ENCODE data around the gene MYO7B.
A peak's percentile ranks its signal among the peaks of the same experiment; 100 is the strongest.

Gene MYO7B

DNA sequence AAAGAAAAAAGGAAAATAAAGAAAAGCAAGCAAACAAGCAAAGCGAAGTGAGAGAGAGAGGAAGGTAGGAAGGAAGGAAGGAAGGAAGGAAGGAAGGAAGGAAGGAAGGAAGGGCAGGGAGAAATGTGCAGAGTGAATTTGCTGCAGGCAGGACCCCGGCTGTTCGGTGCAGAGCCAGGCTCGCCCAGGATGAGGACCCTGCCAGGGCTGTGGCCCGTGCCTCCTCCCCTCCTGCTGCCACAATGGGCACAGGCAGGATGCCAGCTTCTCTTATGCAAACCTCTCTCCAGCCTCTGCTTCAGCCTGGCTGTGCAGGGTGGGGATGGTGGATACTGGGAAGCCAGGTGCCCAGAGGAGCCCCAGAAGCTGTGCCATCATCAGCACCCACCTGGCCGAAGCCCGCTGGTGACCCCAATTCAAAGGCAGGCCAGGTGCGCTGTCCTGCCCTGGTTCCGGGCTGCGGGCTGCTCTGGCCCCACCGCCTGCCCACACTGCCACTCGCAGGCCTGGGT, 113.7 kb downstream of the MYO7B start:
- no peak for DNase-seq (ENCODE audit: low read depth in 2 of 2)

DNA sequence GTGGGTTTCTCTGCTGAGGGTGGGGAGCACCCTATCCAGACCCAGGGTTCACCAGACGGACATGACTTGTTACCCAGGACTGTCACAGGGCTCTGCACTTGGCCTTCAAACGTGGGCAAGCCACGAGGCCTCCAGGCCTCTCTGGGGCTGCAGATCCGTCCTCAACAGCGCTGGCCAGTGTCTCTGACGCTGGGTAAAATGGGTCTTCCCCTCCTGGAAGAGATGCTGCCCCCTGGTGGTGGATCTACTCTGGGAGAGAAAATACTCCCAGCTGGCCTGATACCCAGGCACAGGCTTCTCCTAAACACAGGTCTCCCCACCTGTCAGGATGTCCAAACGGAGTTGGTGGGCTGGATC, 114.2 kb downstream of the MYO7B start:
- peak; percentile 70 to 75 for DNase-seq (ENCODE audit: low read depth in 2 of 2)

DNA sequence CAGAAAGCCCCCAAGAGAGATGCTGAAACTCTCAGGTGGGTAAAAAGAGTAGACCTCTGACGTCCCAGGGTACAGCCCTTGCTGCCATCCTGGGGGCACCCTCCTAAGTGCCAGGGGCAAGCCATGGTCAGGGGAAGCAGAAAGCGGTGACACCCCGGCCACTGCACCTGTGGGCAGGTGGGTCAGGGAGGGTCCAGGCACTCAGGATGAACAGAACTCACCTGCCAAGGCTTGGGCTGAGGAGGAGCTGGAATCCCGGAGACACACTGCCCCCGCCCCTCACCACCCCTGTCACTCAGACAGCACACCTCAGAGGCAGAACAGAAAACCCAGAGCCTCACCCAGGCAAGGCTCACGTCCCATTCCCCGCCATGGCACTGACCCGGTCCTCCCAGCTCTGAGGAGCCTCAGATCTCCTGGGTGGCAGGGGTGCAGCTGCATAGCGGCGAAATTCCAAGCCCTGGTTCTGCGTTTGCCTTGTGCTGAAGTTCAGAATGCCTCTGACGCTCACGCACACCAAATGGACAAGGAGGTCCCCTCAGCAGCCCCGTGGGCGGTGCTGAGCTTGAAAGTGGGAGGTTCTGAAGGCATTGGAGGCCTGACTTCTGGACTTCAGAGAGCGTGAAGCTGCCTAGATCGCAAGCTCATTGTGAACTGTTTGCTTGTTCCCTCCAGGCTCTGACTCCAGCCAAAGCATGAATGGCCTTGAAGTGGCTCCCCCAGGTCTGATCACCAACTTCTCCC, 114.7 kb downstream of the MYO7B start:
- no peak for DNase-seq (ENCODE audit: low read depth in 2 of 2)

DNA sequence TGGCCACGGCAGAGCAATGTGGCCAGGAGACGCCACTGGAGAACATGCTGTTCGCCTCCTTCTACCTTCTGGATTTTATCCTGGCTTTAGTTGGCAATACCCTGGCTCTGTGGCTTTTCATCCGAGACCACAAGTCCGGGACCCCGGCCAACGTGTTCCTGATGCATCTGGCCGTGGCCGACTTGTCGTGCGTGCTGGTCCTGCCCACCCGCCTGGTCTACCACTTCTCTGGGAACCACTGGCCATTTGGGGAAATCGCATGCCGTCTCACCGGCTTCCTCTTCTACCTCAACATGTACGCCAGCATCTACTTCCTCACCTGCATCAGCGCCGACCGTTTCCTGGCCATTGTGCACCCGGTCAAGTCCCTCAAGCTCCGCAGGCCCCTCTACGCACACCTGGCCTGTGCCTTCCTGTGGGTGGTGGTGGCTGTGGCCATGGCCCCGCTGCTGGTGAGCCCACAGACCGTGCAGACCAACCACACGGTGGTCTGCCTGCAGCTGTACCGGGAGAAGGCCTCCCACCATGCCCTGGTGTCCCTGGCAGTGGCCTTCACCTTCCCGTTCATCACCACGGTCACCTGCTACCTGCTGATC, 115.4 kb downstream of the MYO7B start:
- DNase-seq (ENCODE audit: low read depth in 2 of 2), result no peak

DNA sequence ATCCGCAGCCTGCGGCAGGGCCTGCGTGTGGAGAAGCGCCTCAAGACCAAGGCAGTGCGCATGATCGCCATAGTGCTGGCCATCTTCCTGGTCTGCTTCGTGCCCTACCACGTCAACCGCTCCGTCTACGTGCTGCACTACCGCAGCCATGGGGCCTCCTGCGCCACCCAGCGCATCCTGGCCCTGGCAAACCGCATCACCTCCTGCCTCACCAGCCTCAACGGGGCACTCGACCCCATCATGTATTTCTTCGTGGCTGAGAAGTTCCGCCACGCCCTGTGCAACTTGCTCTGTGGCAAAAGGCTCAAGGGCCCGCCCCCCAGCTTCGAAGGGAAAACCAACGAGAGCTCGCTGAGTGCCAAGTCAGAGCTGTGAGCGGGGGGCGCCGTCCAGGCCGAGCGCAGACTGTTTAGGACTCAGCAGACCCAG, 115.9 kb downstream of the MYO7B start:
- no peak for DNase-seq (ENCODE audit: low read depth in 2 of 2)

DNA sequence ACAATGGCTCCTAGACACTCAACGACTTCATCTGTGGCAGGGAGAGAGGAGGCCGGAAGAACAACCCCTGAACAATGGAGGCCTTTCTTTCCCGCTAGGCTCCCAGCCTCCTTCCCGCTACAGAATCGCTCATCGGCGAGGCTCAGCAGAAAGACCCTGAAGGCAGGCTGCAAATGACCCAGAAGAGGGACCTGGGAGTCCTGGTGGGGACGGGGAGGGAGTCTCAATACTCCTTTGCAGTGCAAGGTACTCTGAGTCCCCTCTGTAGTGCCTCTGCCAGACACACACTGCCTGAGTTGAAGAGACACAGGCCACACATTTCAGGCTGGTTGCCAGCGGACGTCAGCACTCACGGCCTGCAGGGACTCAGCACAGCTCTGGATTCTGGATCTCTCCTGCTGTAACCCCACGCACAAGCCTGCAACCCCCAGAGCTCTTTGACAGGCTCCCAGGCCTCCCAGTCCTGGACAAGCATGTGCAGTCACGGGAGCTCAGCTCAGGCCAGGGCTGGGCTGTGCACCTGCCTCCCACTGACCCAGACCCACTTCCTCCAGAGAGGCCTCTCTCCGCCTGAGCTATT, 116.6 kb downstream of the MYO7B start:
- no peak for DNase-seq (ENCODE audit: low read depth in 2 of 2)

DNA sequence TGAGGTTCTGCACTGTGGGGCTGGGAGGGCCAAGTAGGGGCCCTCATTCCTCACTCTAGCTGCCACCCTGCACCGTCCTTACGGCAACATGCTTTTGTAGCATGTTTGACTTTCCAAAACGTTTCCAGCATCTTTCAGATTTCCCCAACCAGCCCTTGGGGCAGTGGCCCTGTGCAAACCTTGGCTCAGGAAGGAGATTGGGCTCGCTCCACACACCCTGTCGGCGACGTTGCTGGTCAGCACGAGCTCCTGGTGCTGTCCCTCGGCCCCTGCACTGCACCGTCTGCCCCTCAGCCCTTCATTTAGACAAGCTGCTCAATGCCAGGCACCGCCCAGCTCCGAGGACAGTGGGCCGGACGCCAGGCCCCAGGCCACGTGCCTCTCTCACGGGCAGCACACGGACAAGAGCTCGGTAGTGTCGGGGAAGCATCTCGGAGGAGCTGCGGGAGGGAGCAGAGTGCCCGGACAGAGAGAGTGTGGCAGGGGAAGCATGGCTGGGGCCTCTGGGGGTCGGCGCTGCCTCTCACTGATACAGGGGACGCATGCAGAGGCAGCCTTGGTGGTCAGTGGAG, 117.4 kb downstream of the MYO7B start:
- DNase-seq (ENCODE audit: low read depth in 2 of 2), result no peak

DNA sequence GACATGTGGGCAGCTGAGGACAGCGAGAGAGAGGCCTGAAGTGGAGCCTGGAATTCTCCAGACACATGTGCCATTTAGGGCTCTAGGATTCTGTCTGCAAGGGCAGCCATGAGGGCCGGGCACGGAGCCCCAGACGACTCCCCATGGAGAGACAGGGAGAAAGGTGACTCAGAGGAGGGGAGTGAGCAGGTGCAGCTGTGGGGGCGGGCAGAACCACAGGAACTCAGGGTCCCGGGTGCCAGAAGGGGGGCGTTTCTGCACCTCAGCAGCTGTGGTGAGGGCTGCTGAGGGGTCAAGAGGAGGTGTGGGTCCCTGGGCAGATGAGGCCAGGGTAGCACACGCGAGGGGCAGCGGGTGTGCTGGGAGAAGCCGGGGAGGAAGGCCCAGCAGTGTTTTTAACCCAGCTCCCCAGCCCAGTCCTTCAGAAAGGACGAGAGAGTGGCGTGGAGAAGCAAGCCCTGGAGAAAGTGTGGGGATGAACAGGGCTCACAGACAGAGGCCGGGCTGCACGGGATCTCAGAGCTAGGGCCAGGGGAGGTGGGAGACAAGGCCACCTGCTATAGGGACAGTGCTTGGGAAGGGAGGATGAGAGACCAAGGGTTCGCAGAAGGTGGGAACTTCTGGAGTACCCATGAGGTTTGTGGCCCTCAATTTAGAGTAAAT, 118.1 kb downstream of the MYO7B start:
- no peak for DNase-seq (ENCODE audit: low read depth in 2 of 2)

DNA sequence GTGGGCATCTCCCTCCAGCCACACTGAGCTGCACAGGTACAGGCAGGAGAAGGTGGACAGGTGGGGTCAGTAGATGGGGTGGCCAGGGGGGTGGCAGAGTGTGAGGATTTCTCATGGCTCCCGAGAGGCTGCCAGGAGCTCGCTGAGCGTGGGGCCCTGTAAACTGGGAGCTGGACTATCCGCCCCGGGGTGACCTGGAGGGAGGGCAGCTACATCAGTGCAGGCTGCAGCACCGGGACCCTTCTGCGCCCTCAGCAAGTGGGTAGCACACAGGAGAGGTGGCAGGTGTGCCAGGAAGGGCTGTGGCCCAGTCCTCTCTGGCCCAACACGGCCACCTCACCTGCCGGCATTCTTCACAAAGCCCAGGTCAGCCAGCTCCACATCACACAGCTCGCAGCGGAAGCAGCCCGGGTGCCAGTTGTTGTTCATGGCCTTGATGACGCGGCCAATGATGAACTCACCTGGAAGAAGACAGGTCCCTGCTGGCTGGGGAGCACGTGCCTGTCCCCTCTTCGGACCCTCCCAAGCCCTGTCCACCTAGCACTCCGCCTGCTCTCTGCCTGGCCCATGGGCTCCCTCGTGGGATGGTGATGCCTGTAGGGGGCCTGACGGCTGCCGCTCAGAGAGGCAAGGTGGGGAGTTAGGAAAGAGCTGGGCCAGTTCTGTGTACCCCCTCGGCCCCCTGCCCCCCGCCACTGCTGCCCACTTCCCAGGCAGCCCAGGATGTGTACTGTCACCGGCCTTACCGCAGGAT, 118.8 kb downstream of the MYO7B start:
- no peak for DNase-seq (ENCODE audit: low read depth in 2 of 2)

DNA sequence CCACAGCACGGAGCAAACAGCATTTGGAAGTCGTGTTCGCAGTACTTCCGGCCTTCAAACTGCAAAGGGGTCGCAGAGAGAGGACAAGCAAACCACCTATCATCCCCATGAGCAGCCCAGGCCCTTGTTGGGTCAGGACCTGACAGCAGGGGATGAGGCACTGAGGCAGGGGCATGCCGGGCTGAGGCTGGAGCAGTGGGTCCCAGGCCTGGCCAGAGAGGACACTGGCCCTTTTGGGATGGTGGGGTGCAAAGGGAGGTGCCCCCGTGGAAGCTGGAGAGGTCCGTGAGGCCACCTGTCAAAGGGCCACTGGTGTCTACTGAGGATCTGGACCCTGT, 119.3 kb downstream of the MYO7B start:
- DNase-seq (ENCODE audit: low read depth in 2 of 2), result no peak

DNA sequence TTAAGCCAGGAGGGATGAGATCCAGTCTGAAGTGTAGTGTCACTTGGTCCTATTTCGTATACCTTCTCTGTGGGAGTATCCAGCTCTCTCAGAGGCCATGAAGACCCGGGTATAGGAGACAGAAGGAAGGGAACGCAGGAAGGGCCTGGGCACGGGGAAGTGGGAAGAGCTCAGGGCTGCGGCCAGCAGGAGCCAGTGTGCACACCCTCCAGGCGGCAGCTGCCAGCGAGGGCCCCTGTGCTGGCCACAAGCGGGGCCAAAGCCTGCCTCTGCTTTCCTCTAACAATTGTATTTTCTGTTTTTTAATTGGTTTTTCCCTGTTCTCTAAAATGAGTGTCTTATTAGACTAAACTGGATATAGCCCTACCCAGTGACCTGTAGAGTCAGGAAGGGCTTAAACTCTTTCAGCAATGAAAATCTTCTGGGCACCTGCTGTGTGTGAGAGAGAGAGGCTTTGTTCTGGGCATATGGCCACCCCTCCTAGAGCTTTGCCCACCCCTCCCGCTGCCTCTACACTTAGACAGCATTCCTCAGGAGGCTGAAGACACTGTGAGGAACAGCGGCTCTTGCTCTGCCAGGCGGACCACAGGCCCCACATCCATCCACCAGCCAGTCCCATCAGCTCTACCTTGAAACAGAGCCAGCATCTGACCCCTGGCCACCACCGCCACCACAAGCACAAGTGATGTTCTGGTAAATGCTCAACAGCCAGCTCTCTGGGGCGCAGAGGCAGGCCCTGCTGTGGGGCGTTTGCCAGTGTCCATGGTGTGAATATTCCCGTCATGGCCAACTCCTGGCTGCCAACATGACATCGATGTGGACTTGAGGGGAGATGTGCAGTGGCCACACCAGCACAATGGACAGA, 120.0 kb downstream of the MYO7B start:
- DNase-seq (ENCODE audit: low read depth in 2 of 2), result no peak

DNA sequence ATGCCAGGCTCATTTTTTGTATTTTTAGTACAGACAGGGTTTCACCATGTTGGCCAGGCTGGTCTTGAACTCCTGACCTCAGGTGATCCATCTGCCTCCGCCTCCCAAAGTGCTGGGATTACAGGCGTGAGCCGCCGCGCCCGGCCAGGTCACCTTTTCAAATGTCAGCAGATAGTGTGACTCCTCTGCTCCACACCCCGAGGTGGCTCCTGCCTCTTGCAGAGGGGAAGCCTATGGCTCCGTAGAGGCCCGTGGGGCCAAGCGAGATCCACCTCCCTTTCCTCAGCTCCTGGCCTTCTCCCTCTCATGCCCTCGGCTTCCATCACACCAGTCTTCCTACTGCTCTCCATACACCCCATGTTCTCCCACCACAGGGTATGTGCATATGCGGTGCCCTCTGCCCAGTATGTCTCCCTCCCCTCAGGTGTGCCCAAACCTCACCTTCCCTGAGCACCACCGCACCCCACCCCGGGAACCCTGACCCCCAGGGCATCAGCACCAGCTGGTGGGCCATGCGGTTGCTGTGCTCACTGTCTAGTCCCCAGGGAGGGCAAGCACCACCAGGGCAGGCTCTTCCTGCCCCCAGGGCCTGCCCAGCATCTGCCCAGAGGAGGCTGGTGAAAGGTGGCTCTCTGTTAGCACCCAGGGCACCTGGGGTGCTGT, 121.2 kb downstream of the MYO7B start:
- no peak for DNase-seq (ENCODE audit: low read depth in 2 of 2)

DNA sequence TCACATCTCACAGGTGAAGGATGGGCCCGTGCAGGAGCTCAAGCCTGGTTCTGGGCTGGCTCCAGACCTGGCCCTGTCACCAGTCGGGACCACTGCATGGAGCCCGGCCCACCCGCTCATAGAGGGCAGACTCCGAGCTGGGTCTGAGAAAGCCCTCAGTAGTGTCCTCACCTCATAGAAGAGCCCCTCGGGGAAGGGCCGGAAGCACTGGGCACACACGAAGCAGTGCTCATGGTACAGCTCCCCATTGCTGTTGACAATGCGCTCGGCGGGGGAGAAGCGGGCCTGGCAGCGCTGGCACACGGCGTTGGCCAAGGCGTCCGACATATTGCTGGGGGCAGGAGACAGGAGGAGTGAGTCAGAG, 121.7 kb downstream of the MYO7B start:
- DNase-seq (ENCODE audit: low read depth in 2 of 2), result no peak

DNA sequence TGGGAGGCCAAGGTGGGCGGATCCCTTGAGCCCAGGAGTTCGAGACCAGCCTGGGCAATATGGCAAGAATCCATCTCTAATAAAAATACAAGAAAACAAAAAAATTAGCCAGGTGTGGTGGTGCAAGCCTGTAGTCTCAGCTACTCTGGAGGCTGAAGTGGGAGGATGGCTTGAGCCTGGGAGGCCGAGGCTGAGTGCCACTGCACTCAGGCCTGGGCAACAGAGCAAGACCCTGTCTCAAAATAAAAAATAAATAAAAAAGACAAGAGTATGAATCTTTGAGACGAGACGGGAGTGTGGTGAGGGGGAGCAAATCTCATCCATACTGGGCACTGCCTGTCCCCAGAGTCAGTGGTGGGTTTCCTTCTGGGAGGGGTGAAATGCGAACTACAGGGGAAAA, 122.7 kb downstream of the MYO7B start:
- no peak for DNase-seq (ENCODE audit: low read depth in 2 of 2)

DNA sequence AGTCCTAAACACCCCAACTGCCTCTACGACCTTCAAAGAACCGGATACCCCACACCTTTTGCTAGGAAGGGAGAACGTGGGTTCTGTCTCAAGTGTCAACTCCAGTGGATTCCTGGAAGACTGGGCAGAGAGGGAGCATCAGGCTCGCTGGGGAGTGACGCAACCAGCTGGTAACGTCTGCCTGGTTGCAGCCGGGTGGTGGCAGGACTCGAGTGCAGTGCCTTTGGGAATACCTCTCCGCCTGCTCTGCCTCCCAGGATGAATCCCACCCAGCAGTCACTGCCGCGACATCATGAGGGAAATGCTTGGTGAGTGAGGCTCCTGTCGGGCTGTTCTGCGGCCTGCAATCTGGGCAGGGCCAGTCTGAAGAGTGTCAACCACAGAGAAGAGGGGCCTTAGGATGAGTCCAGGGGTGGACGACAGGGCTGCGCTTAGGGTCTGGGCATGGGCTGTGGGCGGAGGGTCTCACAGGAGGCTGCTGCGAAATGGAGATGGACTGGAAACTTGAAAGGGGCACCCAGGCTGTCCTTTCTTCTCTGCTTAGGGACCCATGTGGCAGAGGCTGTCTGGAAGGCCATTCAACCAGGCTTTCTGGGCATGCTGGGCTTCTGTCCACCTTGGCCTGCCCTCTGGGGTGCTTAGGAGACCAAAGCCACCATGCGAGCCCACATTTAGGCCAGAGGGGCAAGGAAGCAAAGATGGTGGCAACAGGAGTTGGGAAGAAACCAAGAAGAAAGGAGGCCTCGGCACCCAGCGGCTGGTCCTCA, 123.3 kb downstream of the MYO7B start:
- DNase-seq (ENCODE audit: low read depth in 2 of 2), result no peak

DNA sequence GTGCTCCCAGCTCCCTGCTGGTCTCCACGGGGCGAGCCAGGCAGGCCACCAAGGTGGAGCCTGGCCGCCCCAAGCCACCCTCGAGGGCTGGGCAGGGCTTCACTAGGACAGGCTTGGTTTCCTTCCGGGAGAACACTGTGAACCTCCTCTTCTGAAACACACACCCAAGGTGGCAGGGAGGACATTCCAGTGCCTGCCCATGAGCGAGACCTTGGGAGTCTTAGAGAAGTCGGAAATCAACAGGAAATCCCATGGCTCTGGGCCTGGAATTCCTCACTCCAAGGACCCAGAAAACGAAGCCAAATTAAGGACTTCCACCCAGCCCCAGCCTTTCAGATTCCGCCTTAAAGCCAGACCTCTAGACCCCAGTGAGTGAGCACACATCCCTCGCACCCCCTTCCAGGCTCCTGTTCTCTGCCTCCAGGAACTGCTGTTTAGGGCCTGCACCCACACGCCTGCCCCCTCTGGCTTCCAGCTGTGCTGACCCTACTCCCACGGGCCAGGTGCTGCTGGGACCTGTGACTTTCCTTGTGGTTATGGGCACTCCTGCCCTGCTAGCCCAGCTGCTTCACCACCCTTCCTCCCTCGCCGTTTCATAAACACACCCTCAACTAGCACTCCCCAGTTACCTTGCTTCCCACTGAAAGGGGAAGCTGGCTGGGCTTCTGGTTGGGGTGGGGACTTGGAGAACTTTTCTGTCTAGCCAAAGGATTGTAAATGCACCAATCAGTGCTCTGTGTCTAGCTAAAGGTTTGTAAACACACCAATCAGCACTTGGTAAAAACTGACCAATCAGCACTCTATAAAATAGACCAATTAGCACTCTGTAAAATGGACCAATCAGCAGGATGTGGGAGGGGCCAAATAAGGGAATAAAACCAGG, 124.2 kb downstream of the MYO7B start:
- DNase-seq (ENCODE audit: low read depth in 2 of 2), result no peak

DNA sequence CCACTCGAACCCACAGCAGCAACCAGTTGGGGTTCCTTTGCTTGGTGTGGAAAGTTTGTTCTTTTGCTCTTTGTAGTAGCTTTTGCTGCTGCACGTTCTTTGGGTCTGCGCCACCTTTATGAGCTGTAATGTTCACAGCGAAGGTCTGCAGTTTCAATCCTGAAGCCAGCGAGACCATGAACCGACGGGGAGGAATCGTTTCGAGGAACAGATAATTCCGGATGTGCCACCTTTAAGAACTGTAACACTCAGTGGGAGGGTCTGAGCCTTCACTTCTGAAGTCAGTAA, 124.8 kb downstream of the MYO7B start:
- no peak for DNase-seq (ENCODE audit: low read depth in 2 of 2)

DNA sequence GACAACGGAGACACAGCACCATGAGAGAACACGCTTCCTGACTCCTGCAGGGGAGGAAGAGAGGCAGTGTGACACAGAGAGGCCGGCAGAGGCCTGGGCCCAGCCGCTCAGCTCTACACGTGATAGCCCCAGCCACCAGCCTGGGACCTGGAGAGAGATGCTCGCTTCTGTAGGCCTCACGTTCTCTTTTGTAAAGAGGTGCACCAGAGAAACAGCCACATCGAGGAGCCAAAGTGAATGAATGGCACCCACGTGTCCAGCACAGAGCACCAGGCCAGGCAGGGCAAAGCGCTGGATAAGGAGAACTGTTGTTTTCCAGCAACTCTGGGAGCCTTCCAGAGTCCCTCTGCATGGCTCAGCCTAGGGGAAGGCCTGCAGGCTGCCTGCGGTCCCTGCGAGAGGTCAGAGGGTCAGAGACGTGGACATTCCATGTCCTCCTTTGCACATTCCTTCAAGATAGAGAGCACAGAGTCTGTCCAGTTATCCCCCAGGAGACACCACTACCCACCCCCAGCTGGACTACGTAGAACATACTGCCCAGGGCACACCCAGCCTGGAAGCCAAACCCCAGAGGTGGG, 125.7 kb downstream of the MYO7B start:
- no peak for DNase-seq (ENCODE audit: low read depth in 2 of 2)

Data from activated CD8-positive, alpha-beta memory T cell treated with anti-CD3 and anti-CD28 coated beads for 4 hours (primary cell).